MCF 10A (cell line): ENCODE measurements around the gene CCDC152. TPM values are rescaled to one million over a fixed set of nuclear protein-coding genes. Genes with fewer than 3 reads are reported as not detected.
"Not testable (repeated sequence)": the region's sequence is repeated elsewhere in the genome, so short reads cannot be mapped to it uniquely, and the experiment has no call there.

ENCODE experiments used
- BruUV-seq: library from RNA; stranded (reverse); fragments of 400-500 nt; replicated peaks from 2 replicates; lab custom pipeline; 2021; lab: Mats Ljungman, UMichigan
- CTCF ChIA-PET: fragments of 300-600 bp; sonication (Branson Sonifier 250); formaldehyde crosslinking; extraction: SDS; loops from one replicate; lab custom pipeline; 2021; ENCODE audit warnings: antibody characterized with exemption, inconsistent platforms; lab: Yijun Ruan, JAX
- POLR2A ChIA-PET: fragments of 300-600, 350-650 bp; sonication (Branson Sonifier 250); formaldehyde crosslinking; extraction: SDS; loops from one replicate; lab custom pipeline; 2020; ENCODE audit warnings: antibody characterized with exemption, inconsistent platforms; lab: Yijun Ruan, JAX
- DNase-seq: peaks from one replicate; pipeline ENCODE4 v3.0.0-alpha.2; 2018; ENCODE audit not compliant: unreplicated experiment
- H3K27ac Mint-ChIP-seq: one replicate; pipeline ENCODE4 v1.8.0; 2022; ENCODE audit warnings: mild to moderate bottlenecking, low read depth, mixed read lengths; ENCODE audit not compliant: unreplicated experiment
- H3K27me3 Mint-ChIP-seq: one replicate; pipeline ENCODE4 v1.8.0; 2022; ENCODE audit warnings: mixed read lengths; ENCODE audit not compliant: insufficient read depth, unreplicated experiment
- H3K36me3 Mint-ChIP-seq: one replicate; pipeline ENCODE4 v1.8.0; 2022; ENCODE audit warnings: mild to moderate bottlenecking, moderate library complexity, mixed read lengths; ENCODE audit not compliant: insufficient read depth, unreplicated experiment
- H3K4me1 Mint-ChIP-seq: one replicate; pipeline ENCODE4 v1.8.0; 2022; ENCODE audit warnings: mixed read lengths; ENCODE audit not compliant: insufficient read depth, unreplicated experiment
- H3K4me3 Mint-ChIP-seq: one replicate; pipeline ENCODE4 v1.8.0; 2022; ENCODE audit warnings: mild to moderate bottlenecking, moderate library complexity, mixed read lengths; ENCODE audit not compliant: unreplicated experiment
- H3K9me3 Mint-ChIP-seq: one replicate; pipeline ENCODE4 v1.8.0; 2022; ENCODE audit warnings: mixed read lengths; ENCODE audit not compliant: unreplicated experiment
- CTCF ChIP-seq: fragments of 200-600 bp; IDR thresholded peaks from one replicate; pipeline ENCODE4 v1.8.0; 2022; ENCODE audit warnings: antibody characterized with exemption, mild to moderate bottlenecking; ENCODE audit not compliant: unreplicated experiment
- intact Hi-C: fragments of 100-400 bp; cut with micrococcal nuclease; formaldehyde crosslinking; loops from 2 replicates; pipeline ENCODE4 v1.14.1; 2022
- total RNA-seq: library from RNA; stranded (reverse); gene quantifications from 2 replicates; pipeline ENCODE4 v1.2.3, GENCODE V29; 2022

CCDC152 gene
- total RNA-seq, 1 experiment from 2014 or later, result not detected

GRCh38 chr5:42840842-42841567 is 84.4 kb downstream of the CCDC152 start:
- no TSS peak for BruUV-seq
- POLR2A ChIA-PET, result interaction anchor here (0.7 to 4.7 kb wide), 8 partner anchors 10 to 937 kb away, joined by 3 to 61 read pairs (median 5); partner anchors contain the start of genes RIMOC1 and SELENOP
- Mint-ChIP-seq H3K36me3 (no peaks in the 10 kb centered on the region), H3K4me3 (peak overlapping the region; percentile 35), H3K4me1 (peaks cover 27% of the 10 kb centered on the region), H3K9me3 (no peaks in the 10 kb centered on the region), H3K27me3 (no peaks in the 10 kb centered on the region), H3K27ac (peak overlapping the region; percentile 81)
- CTCF ChIA-PET, result interaction anchor here (0.7 to 1.9 kb wide), 6 partner anchors 14 to 1431 kb away, joined by 3 to 8 read pairs (median 3); partner anchors contain the start of gene SELENOP
- intact Hi-C loops, result no loop called here
- DNase-seq, result no peak
- TF ChIP-seq CTCF, result no peak

- H3K27ac Mint-ChIP-seq, result peak overlapping the region; percentile 36
- H3K27me3 Mint-ChIP-seq, result no peaks in the 10 kb centered on the region
- H3K36me3 Mint-ChIP-seq, result no peaks in the 10 kb centered on the region
- ChIA-PET POLR2A (interaction anchor here (0.6 to 3.3 kb wide), 10 partner anchors 9 to 251 kb away, joined by 3 to 29 read pairs (median 3); partner anchors contain the start of gene SELENOP), CTCF (interaction anchor here (0.6 to 0.9 kb wide), 6 partner anchors 12 to 518 kb away, joined by 3 to 4 read pairs (median 3); no protein-coding TSS in a partner anchor)
- H3K9me3 Mint-ChIP-seq, result no peaks in the 10 kb centered on the region
- no peak overlapping the region for H3K4me3 Mint-ChIP-seq
- intact Hi-C loops, result no loop called here
- H3K4me1 Mint-ChIP-seq, result peaks cover 27% of the 10 kb centered on the region
- DNase-seq, result peak; percentile 13
- no TSS peak for BruUV-seq
- no peak for TF ChIP-seq CTCF
These were observed 86.5 kb downstream of the CCDC152 start for GRCh38 chr5:42842921-42843641.

GRCh38 chr5:42843675-42844292 is 87.2 kb downstream of the CCDC152 start:
- POLR2A ChIA-PET, result interaction anchor here (0.8 to 3.3 kb wide), 8 partner anchors 9 to 222 kb away, joined by 3 to 29 read pairs (median 4); partner anchors contain the start of gene SELENOP
- peaks cover 27% of the 10 kb centered on the region for H3K4me1 Mint-ChIP-seq
- no peaks in the 10 kb centered on the region for H3K9me3 Mint-ChIP-seq
- no peak overlapping the region for H3K4me3 Mint-ChIP-seq
- no peaks in the 10 kb centered on the region for H3K36me3 Mint-ChIP-seq
- intact Hi-C loops, result no loop called here
- TF ChIP-seq CTCF, result no peak
- CTCF ChIA-PET, result interaction anchor here (0.6 to 0.9 kb wide), 4 partner anchors 12 to 260 kb away, joined by 3 read pairs; no protein-coding TSS in a partner anchor
- no peak for DNase-seq
- BruUV-seq, result no TSS peak
- no peaks in the 10 kb centered on the region for H3K27me3 Mint-ChIP-seq
- H3K27ac Mint-ChIP-seq, result no peak overlapping the region

- H3K9me3 Mint-ChIP-seq, H3K36me3 Mint-ChIP-seq, intact Hi-C loops, H3K4me3 Mint-ChIP-seq, DNase-seq, BruUV-seq, H3K27ac Mint-ChIP-seq, H3K27me3 Mint-ChIP-seq: not testable (repeated sequence)
- POLR2A ChIA-PET, result interaction anchor here (1.5 to 3.3 kb wide), 3 partner anchors 13 to 44 kb away, joined by 3 to 29 read pairs (median 20); partner anchors contain the start of gene SELENOP
- CTCF ChIA-PET, result interaction anchor here (0.9 kb wide), 1 partner anchor 261 kb away, joined by 3 read pairs; no protein-coding TSS in a partner anchor
- peaks cover 27% of the 10 kb centered on the region for H3K4me1 Mint-ChIP-seq
These were observed 87.8 kb downstream of the CCDC152 start for GRCh38 chr5:42844408-42844807.
